T-helper 2 cell (primary cell): ENCODE results near the gene DDA1.

Source experiments
- DNase-seq, 5 experiments: peaks; one replicate each; pipeline versions ENCODE4 v3.0.0 to v3.0.0-alpha.2; 2012 to 2022

DDA1 gene

DNA sequence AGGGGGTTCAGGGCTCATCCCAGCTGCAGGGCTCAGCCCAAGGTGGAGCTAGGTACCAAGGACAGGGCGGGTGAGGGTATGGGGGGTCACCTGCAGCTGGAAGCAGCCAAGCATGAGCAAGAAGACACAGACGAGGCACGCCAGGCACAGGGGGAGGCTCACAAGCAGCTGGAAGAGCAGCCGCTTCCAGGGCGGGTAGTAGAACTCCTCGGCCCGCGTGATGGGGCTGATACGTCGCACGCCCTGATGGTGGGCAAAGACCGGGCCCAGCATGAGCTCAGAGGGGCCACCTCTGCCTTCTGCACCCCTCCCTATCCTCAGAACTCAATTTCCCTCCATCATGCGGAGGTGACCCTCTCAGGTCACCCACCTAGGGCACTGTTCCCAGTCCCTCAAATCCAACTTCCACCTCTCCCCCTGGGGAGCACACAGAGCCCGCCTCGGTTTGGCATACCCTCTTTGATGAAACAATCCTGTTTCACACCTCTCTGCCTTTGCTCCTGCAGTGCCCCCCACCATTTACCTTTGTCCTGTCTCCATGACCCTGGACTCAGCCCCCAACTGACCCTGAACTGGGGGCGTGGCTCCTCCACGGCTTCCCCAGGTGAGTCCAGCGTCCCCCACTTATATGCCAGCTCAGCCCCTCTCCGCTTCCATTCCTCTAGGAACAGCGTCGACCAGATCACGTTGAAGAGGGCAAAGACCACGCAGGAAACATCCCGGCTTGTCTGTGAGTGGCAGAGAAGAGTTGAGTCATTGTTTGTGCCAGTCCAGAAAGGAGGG lies 21.1 kb downstream of the DDA1 start:
- DNase-seq: no peak

DNA sequence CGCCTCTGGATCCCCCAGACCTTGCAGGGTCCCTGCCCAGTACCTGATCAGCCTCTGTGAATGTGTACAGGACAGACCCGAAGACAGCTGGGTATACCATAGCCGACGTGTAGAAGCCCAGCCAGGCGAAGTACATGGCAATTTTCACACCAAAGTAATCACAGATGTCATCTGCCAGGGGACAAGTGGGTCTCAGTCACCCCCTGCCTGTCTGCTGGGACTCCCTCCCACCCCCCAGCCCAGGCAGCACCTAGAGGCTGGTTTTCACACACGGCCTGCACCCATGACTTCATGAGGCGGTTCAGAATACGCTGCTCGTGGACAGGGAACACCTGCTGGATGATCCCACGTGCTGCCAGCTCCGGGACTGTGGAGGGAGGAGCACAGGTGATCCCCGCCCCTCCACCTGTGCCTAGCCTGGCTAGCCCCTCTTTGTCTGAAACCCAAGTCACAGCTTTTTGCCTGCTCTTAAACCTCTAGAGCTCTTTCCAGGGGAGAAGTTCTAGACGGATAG lies 21.7 kb downstream of the DDA1 start:
- no peak for DNase-seq

- DNase-seq: no peak
Measured at GRCh38 chr19:17332360-17332676, 23.0 kb downstream of the DDA1 start.

GRCh38 chr19:17332677-17333581 lies 23.6 kb downstream of the DDA1 start:
- DNase-seq: peak in 3 of 5 experiments; percentile 15 to 82 (median 24)

DNA sequence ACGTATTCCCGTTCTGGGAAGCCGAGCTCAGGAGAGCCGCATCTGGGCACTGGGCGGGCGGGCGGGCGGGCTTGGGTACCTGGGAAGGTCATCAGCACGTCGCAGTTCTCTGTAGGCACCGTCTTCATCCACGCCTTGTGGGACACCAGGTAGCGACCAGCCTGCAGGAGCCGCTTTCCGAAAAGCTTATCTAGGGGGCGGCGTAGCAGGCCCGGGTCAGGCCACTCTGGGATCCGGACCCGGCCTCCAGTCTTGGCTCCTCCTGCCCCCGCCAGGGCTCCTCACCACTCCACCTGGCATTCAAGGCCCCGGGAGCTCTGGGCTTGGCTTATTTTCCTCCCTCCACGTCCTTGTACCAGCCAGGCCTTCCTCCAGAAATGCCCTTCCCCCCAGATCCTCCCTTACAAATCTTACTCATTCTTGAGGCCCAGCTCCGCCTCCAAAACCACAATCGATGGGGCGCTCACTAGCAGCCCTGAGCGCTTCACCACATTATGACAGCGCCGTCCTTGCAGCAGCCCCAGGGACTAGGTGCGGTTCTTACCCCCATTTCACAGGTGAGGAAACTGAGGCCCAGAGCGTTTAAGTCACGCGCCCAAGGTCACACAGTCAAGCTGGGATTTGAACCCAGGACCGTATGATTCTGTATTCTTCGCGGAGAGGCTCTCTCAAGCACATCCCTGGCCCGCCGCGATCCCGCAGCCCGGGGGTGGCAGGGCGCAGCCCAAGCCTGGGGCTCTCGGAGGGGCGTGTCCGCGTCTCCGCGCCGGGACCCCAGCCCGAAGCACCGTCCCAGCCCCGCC lies 24.4 kb downstream of the DDA1 start:
- peak in 4 of 5 experiments; percentile 41 to 95 (median 64) for DNase-seq

DNA sequence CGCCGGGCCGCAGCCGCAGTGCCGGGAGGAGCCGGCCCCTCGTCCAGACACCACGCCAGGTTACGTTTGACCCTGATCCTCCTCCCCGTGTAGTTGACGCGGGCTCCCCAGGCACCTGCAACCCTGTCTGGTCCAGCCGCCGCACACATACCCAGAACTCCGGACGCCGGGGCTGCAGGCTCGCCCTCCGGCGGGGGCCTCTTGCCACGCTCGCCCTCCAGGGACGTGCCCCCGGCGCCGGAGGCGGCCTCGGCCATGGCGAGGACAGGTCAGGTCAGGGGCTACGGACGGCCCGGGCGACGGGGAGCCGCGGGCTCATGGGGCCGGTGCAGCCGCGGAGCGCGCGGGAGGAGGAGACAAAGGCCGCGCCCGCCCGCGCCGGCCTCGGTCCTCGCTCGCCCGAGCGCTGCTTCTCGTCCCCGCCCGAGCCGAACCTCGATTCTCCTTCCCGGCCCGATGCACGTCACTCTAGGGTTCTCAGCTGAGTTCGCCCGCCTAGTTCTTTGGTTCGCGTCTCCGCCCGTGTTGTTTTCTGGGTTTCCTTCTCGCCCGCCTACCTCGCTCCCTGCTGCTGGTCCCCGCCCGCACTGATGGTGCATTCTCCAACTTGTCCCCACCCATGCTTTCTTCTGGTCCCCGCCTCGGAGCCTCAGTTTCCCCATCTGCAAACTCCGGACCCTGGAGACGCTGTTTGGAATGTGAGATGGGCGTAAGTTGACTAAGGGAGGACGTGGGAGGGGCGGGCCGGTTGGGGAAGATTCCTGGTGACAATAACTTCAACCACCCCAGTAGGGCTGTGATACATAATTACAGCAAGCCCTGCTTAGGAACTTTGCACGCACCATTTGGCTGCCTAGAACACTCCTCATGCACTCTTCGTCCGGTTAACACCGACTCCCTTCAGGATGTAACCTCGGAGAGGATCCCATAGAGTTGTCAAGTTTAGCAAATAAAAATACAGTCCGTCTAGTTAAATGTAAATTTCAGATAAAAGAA lies 25.3 kb downstream of the DDA1 start, which contains the start of gene ANO8:
Gene ANO8 (minus strand): TSS at position 442 of the 996 bp plus-strand sequence. CDS start 185 bp downstream, at position 257.
- peak; percentile 82 to 98 (median 93) for DNase-seq

DNA sequence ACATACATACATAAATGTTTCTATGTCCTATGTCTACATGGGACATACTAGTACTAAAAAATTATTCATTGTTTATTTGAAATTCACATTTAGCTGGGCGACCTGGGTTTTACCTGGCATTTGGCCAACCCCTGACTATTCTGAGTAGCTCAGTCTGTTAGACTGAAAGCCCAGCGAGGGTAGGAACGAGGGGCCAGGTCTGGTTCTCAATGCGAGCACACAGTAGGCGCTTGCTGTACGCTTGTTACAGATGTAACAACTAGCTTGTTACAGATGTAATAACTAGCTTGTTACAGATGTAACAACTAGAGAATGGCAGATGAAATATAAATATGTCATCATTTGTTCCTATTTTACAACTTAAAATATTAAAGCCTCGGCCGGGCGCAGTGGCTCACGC lies 26.2 kb downstream of the DDA1 start:
- DNase-seq: no peak

GRCh38 chr19:17336872-17337674 lies 27.7 kb downstream of the DDA1 start, which contains the start of gene GTPBP3:
Gene GTPBP3, plus strand, starts transcription at chr19:17337553. Its CDS starts 59 bp downstream, at chr19:17337612.
- DNase-seq: peak; percentile 92 to 99 (median 95)

DNA sequence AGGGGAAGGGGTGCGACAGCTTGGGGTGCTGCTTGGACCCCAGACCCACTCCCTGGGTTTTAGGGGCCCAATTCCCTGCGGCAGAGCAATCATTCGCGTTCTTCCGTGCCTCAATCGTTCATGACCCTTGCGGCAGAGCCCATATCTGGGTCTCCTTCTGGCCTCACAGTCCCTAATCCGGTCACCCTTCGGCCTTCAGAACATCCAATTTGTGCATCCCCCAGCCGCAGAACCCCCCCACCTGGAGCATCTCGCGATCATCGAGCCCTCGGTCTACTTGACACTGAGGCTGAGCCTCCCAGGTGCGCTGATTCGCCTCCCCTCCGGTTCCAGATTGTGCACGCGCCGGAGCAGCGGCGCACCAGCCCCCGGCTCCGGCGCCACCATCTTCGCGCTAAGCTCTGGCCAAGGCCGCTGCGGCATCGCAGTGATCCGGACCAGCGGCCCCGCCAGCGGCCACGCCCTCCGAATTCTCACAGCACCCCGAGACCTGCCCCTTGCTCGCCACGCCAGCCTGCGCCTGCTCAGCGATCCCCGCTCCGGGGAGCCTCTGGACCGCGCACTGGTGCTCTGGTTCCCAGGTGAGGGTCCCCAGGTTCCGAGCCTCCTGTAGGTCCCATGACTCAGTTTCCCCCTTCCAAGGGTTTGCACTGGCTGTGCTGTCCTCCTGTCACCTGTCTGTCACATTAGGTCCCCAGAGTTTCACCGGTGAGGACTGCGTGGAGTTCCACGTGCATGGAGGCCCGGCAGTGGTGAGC lies 28.5 kb downstream of the DDA1 start:
- DNase-seq: peak in 3 of 5 experiments; percentile 11 to 67 (median 15)

GRCh38 chr19:17338433-17339078 lies 29.2 kb downstream of the DDA1 start:
- no peak for DNase-seq

DNA sequence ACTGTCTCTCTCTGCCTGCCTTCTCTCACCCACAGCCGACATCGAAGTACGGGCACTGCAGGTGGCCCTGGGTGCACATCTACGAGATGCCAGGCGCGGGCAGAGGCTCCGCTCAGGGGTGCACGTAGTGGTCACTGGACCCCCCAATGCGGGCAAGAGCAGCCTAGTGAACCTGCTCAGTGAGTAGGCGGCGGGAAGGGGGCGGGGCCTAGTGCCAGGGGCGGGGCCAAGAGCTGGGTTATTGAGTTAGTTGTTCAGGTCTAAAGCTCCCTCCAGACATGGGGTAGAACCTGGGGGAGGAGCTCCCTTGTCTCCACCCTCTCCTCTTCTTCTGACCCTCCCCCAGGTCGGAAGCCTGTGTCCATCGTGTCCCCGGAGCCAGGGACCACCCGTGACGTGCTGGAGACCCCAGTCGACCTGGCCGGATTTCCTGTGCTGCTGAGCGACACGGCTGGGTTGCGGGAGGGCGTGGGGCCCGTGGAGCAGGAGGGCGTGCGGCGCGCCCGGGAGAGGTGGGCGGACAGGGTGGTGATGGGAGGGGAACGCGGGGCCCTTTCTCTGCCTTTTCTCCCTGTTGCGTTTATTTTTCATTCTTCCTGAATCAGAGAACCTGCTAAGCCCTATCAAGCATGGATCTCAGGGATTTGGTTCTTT lies 29.9 kb downstream of the DDA1 start:
- peak in 3 of 5 experiments; percentile 23 to 44 (median 34) for DNase-seq

DNA sequence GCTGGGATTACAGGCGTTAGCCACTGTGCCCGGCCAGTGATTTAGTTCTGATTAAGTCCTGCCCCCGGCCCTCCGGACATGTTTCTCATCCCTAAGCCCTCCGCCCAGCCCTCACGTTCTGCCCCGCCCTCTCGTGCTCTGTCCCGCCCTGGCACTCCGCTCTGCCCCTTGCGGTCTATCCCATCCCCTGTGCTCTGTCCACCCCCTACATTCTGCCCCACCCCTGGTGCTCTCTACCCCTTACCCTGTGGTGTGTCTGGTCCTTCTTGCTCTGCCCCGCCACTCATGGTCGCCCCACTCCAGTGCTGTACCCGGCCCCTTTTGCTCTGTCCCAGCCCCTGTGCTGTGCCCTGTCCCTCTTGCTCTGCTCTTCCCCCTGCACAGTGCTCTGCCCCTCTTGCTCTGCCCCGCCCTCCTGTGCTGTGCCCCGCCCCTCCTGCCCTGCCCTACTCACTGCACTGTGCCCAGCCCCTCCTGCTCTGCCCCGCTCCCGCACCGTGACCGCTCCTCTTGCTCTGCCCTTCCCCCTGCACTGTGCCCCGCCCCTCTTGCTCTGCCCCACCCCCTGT lies 31.0 kb downstream of the DDA1 start:
- no peak for DNase-seq

DNA sequence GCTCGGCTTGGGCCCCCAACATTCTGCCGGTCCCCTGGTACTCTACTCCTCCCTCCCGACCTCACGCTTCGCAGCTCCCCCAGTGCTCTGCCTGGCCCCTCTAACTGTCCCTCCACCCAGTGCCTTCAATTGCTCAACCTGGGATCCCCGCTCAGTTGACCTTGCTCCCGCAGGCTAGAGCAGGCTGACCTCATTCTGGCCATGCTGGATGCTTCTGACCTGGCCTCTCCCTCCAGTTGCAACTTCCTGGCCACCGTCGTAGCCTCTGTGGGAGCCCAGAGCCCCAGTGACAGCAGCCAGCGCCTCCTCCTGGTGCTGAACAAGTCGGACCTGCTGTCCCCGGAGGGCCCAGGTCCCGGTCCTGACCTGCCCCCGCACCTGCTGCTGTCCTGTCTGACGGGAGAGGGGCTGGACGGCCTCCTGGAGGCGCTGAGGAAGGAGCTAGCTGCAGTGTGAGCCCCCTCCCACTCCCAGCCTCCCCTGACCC lies 31.6 kb downstream of the DDA1 start:
- DNase-seq: no peak

GRCh38 chr19:17341386-17341785 lies 32.0 kb downstream of the DDA1 start:
- DNase-seq: no peak

DNA sequence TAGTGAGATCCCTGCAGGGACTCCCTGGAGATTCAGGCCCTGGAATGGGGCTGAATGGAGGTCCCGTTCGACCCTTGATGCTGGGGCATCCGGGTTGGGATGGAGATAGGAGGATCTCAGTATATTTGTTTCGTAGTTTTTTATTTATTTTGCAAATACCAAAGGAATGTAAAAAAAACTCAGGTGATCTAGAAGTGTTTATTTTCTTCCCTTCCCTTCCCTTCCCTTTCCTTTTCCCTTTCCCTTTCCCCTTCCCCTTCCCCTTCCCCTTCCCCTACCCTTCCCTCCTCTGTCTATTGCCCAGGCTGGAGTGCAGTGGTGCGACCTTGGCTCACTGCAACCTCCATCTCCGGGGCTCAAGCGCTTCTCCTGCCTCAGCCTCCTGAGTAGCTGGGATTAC lies 32.5 kb downstream of the DDA1 start:
- no peak for DNase-seq

GRCh38 chr19:17346109-17346671 lies 36.8 kb downstream of the DDA1 start:
- DNase-seq: peak; percentile 48 to 73 (median 67)

- DNase-seq: no peak
Measured at GRCh38 chr19:17347361-17347760, 38.0 kb downstream of the DDA1 start.
